K562 (cell line): ENCODE results near the gene TMEM72. TPM values are rescaled to one million over a fixed set of nuclear protein-coding genes. Genes with fewer than 3 reads are reported as not detected.

Experiments
- BRD4 ChIP-seq: fragments of 200-600 bp; sonication (generic); IDR thresholded peaks from 2 replicates; pipeline ENCODE4 v1.6.1; 2017; ENCODE audit warnings: inconsistent platforms
- CLOCK ChIP-seq: fragments of 250-450 bp; sonication (Bioruptor Pico); IDR thresholded peaks from 2 replicates; pipeline ENCODE4 v1.4.0; 2020; ENCODE audit warnings: mild to moderate bottlenecking, moderate library complexity, borderline replicate concordance
- CXXC5 ChIP-seq: fragments of 250-450 bp; sonication (Bioruptor Pico); IDR thresholded peaks from 2 replicates; pipeline ENCODE4 v1.8.0; 2022; ENCODE audit warnings: inconsistent platforms, mild to moderate bottlenecking, moderate library complexity
- NBN ChIP-seq: fragments of 450-650 bp; IDR thresholded peaks from 2 replicates; pipeline ENCODE4 v1.6.1; 2016; ENCODE audit warnings: low read depth, mild to moderate bottlenecking
- PHF8 ChIP-seq: fragments of 200-600 bp; sonication (generic); IDR thresholded peaks from 2 replicates; pipeline ENCODE4 v1.6.1; 2012; ENCODE audit warnings: mixed run types, mild to moderate bottlenecking, inconsistent platforms, low read length, moderate library complexity, borderline replicate concordance
- PURB ChIP-seq: sonication (generic); formaldehyde crosslinking; IDR thresholded peaks from 2 replicates; pipeline ENCODE4 v1.9.0; 2021; ENCODE audit warnings: low read depth, mild to moderate bottlenecking, missing genetic modification reagents
- SETDB1 ChIP-seq: IDR thresholded peaks from one replicate; pipeline ENCODE4 v1.6.1; 2012; ENCODE audit warnings: low read length, control low read depth, inconsistent platforms
- SMAD3 ChIP-seq: fragments of 450-650 bp; formaldehyde crosslinking; conservative IDR thresholded peaks from 2 replicates; pipeline ENCODE4 v1.4.0; 2020; ENCODE audit warnings: mild to moderate bottlenecking
- SPI1 ChIP-seq: IDR thresholded peaks from 2 replicates; pipeline ENCODE4 v1.6.1; 2011; ENCODE audit warnings: low read depth, low read length, control low read depth, borderline replicate concordance
- TEAD1 ChIP-seq, 2 experiments: fragments of 450-650 bp in 1 of 2; sonication (generic) in 1 of 2; formaldehyde crosslinking; IDR thresholded peaks; 2 replicates each; pipeline versions ENCODE4 v1.4.0 to v1.8.0; 2020 to 2022; ENCODE audit warnings: mild to moderate bottlenecking in 2 of 2, missing genetic modification reagents in 1 of 2
- TFE3 ChIP-seq: fragments of 450-650 bp; formaldehyde crosslinking; IDR thresholded peaks from 2 replicates; pipeline ENCODE4 v1.4.0; 2020; ENCODE audit warnings: mild to moderate bottlenecking, mixed read lengths
- ZC3H11A ChIP-seq: IDR thresholded peaks from 2 replicates; pipeline ENCODE4 v1.6.1; 2012; ENCODE audit warnings: low read depth, low read length, improper control_type of control experiment
- ZNF551 ChIP-seq: fragments of 250-450 bp; sonication (Bioruptor Pico); IDR thresholded peaks from 2 replicates; pipeline ENCODE4 v1.5.0; 2021; ENCODE audit warnings: mild to moderate bottlenecking, moderate library complexity
- ZSCAN32 ChIP-seq: fragments of 450-650 bp; formaldehyde crosslinking; IDR thresholded peaks from 2 replicates; pipeline ENCODE4 v1.4.0; 2020; ENCODE audit warnings: mild to moderate bottlenecking, moderate library complexity
- polyA plus RNA-seq, 8 experiments: library from polyadenylated mRNA; depleted of rRNA in 4 of 8; stranded (reverse) in 5 of 8; unstranded in 3 of 8; fragments of >200 nt; fragmentation: Nextera tagmentation in 2 of 8; fragmentation: Illumina TruSeq in 1 of 8; extraction: Ambion mirVana in 2 of 8; extraction: Trizol in 1 of 8; gene quantifications; 2 replicates each; pipeline versions ENCODE4 v1.2.1 to v1.2.3, GENCODE V29; 2011 to 2014; ENCODE audit warnings: inconsistent platforms in 1 of 8, missing spikeins in 1 of 8
- total RNA-seq, 7 experiments: library from RNA; depleted of rRNA in 6 of 7; stranded (reverse); fragments of >200 nt in 6 of 7; fragmentation: Illumina TruSeq in 2 of 7; extraction: Trizol in 2 of 7; gene quantifications; 2 replicates each; pipeline versions ENCODE4 v1.2.1 to v1.2.3, GENCODE V29; 2011 to 2021; ENCODE audit warnings: low replicate concordance in 1 of 7
- TF ChIP-seq, protein P1 (sequence below): fragments of 200-800 bp; sonication (Bioruptor generic); IDR thresholded peaks from 2 replicates; pipeline ENCODE4 v1.6.1; 2016; ENCODE audit warnings: missing genetic modification characterization, missing compliant biosample characterization

Gene TMEM72
- total and polyA plus RNA-seq, 9 of the 15 experiments (the other 6 are each of a cell fraction or from before 2014, with no cell fraction given): not detected

DNA sequence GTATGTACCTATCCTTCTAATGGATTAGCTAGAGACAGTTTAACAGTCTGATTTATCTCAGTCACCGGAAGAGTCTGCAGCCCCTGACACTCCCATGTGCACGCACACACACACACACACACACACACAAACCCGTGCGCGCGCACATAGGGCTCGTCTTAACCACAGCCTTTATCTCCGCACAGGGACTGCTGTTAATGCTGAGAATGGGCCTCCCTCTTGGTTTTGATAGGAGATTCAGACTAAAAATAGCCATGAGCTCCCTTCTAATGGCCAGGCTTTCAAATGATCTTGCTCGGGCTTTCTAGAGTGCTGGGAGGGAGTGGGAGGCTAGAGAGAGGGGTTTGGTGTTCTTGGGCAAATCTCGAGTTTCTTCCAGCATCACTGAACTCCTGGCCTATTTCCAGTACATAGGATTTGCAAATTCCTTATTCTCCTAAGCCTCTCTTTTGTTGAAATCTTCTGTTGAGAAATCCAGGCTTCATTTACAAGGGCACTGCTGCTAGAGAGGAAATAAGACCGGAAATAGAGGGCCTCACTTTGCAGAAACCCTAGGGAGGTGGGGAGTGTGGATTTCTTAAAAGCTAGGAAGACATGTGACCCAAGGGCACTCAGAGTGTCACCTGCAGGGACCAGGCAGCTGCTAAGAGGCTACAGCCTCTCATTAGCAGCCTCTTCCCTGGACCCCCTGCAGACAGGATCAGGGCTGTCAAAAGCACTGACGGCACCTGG lies 2.4 kb downstream of the TMEM72 start (continued):
- TF ChIP-seq, protein P1, sequence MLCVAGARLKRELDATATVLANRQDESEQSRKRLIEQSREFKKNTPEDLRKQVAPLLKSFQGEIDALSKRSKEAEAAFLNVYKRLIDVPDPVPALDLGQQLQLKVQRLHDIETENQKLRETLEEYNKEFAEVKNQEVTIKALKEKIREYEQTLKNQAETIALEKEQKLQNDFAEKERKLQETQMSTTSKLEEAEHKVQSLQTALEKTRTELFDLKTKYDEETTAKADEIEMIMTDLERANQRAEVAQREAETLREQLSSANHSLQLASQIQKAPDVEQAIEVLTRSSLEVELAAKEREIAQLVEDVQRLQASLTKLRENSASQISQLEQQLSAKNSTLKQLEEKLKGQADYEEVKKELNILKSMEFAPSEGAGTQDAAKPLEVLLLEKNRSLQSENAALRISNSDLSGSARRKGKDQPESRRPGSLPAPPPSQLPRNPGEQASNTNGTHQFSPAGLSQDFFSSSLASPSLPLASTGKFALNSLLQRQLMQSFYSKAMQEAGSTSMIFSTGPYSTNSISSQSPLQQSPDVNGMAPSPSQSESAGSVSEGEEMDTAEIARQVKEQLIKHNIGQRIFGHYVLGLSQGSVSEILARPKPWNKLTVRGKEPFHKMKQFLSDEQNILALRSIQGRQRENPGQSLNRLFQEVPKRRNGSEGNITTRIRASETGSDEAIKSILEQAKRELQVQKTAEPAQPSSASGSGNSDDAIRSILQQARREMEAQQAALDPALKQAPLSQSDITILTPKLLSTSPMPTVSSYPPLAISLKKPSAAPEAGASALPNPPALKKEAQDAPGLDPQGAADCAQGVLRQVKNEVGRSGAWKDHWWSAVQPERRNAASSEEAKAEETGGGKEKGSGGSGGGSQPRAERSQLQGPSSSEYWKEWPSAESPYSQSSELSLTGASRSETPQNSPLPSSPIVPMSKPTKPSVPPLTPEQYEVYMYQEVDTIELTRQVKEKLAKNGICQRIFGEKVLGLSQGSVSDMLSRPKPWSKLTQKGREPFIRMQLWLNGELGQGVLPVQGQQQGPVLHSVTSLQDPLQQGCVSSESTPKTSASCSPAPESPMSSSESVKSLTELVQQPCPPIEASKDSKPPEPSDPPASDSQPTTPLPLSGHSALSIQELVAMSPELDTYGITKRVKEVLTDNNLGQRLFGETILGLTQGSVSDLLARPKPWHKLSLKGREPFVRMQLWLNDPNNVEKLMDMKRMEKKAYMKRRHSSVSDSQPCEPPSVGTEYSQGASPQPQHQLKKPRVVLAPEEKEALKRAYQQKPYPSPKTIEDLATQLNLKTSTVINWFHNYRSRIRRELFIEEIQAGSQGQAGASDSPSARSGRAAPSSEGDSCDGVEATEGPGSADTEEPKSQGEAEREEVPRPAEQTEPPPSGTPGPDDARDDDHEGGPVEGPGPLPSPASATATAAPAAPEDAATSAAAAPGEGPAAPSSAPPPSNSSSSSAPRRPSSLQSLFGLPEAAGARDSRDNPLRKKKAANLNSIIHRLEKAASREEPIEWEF (CRISPR knock-in tag): no peak
- TF ChIP-seq SETDB1 (no peak), PHF8 (no peak), CXXC5 (CRISPR knock-in tag) (peak; percentile 98), ZSCAN32 (CRISPR knock-in tag) (no peak), SMAD3 (CRISPR knock-in tag) (peak; percentile 82; the same call in 1 of the 2 replicates), CLOCK (CRISPR knock-in tag) (no peak), BRD4 (no peak), SPI1 (no peak), TFE3 (CRISPR knock-in tag) (0 out of 2 replicates have a peak, but pooled peaks have one; percentile 7), NBN (peak; percentile 98), TEAD1 (CRISPR knock-in tag; IDR thresholded peaks at IDR 0.05) (peak in 1 of 2 experiments; percentile 45; a peak in 1 of 4 replicates), ZNF551 (CRISPR knock-in tag) (no peak), ZC3H11A (no peak), PURB (CRISPR knock-in tag) (no peak)
